ENCODE data around the gene ARMH3. TPM values are rescaled to one million over a fixed set of nuclear protein-coding genes. Genes with fewer than 3 reads are reported as not detected.
A peak's percentile ranks its signal among the peaks of the same experiment; 100 is the strongest.

The ARMH3 gene
- 30.6 TPM for total RNA-seq (2021; ENCODE audit: unreplicated experiment)
- polyA plus RNA-seq (2012; ENCODE audit: insufficient read length): 19.3 TPM
- Bru-seq, nascent RNA: percentile 84 among the genes with signal in this experiment
- BruChase-seq, experiment 1, labeled RNA remaining after a 2-hour chase: percentile 73 among the genes with signal in this experiment
- BruChase-seq, experiment 2, labeled RNA remaining after a 6-hour chase: percentile 77 among the genes with signal in this experiment
- long read RNA-seq, full-length matches to known transcripts: 18 of 48 reads
- long read RNA-seq, partial matches to known transcripts: 17 of 48 reads
- long read RNA-seq, other reads (novel, unspliced or antisense): 13 of 48 reads

- Histone ChIP-seq H3K27ac (ENCODE audit: low read length) (peak within 1 kb of the TSS; percentile 95), H3K27me3 (ENCODE audit: control insufficient read depth, insufficient read depth, low read length) (no peaks in the 10 kb centered on the region), H3K36me3 (ENCODE audit: control insufficient read depth, insufficient read depth, low read length) (peaks cover 3% of the 10 kb centered on the region; the same call in 1 of the 2 replicates), H3K4me3 (ENCODE audit: low read depth in 2 of 2, low read length in 2 of 2) (peak within 1 kb of the TSS; percentile 79 to 99), H3K9me3 (ENCODE audit: control insufficient read depth, insufficient read depth, low read depth, low read length) (no peaks in the 10 kb centered on the region), H3K4me1 (ENCODE audit: control insufficient read depth, insufficient read depth, low read length) (peaks cover 4% of the 10 kb centered on the region; the same call in 1 of the 2 replicates)
- DNase-seq (ENCODE audit: low read depth, low spot score) (peak; percentile 93), ATAC-seq (peak; percentile 98)
- intact Hi-C loops (cut with micrococcal nuclease; ENCODE audit: unreplicated experiment): no loop called here
- CTCF ChIA-PET: interaction anchor here (0.6 to 1.3 kb wide), 4 partner anchors 42 to 113 kb away, joined by 3 to 4 read pairs (median 3); no protein-coding TSS in a partner anchor
- POLR2A ChIA-PET: interaction anchor here (0.6 to 0.7 kb wide), 3 partner anchors 24 to 325 kb away, joined by 3 read pairs; no protein-coding TSS in a partner anchor
- no TSS peak for BruUV-seq (replicated peaks)
- TF ChIP-seq REST (IDR thresholded peaks at IDR 0.05; ENCODE audit: insufficient read depth in 1 of 2, low read depth in 2 of 2, low read length in 1 of 2) (peak in 1 of 2 experiments; percentile 56; a peak in 1 of 4 replicates), SIN3A (IDR thresholded peaks at IDR 0.05; ENCODE audit: borderline replicate concordance, insufficient read depth, low read depth, low read length) (0 out of 2 replicates have a peak, but pooled peaks have one; percentile 55), CTCF (IDR thresholded peaks at IDR 0.05) (no peak), TCF7L2 (IDR thresholded peaks at IDR 0.05; ENCODE audit: low read depth, low read length) (peak; percentile 35; the same call in 1 of the 2 replicates), POLR2AphosphoS5 (IDR thresholded peaks at IDR 0.05; ENCODE audit: low read depth, low read length) (peak; percentile 67)
- in situ Hi-C loops (cut with HindIII; ENCODE audit: low pct_unique_long_range_greater_than_20kb, low sequenced_read_pairs): no loop called here
These were observed at the start of gene ARMH3 for GRCh38 chr10:102055647-102056419. TSS of gene ARMH3 (minus strand) at chr10:102056173. CDS start at chr10:102040114, 16,059 bp downstream.

- no TSS peak for BruUV-seq (replicated peaks)
- intact Hi-C loops (cut with micrococcal nuclease; ENCODE audit: unreplicated experiment) (no loop called here), in situ Hi-C loops (cut with HindIII; ENCODE audit: low pct_unique_long_range_greater_than_20kb, low sequenced_read_pairs) (no loop called here)
- ATAC-seq (no peak), DNase-seq (ENCODE audit: low read depth, low spot score) (no peak)
- H3K4me3 ChIP-seq (ENCODE audit: low read depth in 2 of 2, low read length in 2 of 2): no peak overlapping the region
- no peak for TF ChIP-seq CTCF (IDR thresholded peaks at IDR 0.05)
- no peak for TF ChIP-seq REST (IDR thresholded peaks at IDR 0.05; ENCODE audit: insufficient read depth in 1 of 2, low read depth in 2 of 2, low read length in 1 of 2)
- no peak for TF ChIP-seq SIN3A (IDR thresholded peaks at IDR 0.05; ENCODE audit: borderline replicate concordance, insufficient read depth, low read depth, low read length)
- POLR2A ChIA-PET: no interaction called here
- H3K27me3 ChIP-seq (ENCODE audit: control insufficient read depth, insufficient read depth, low read length): no peaks in the 10 kb centered on the region
- no peak overlapping the region for H3K27ac ChIP-seq (ENCODE audit: low read length)
- H3K4me1 ChIP-seq (ENCODE audit: control insufficient read depth, insufficient read depth, low read length): no peaks in the 10 kb centered on the region
- H3K9me3 ChIP-seq (ENCODE audit: control insufficient read depth, insufficient read depth, low read depth, low read length): no peaks in the 10 kb centered on the region
- CTCF ChIA-PET: no interaction called here
- H3K36me3 ChIP-seq (ENCODE audit: control insufficient read depth, insufficient read depth, low read length): no peaks in the 10 kb centered on the region
These were observed 46.4 kb upstream of the ARMH3 start for GRCh38 chr10:102102421-102102820.

Measured in Panc1 (cell line).